Measurements from ENCODE around the gene PIGM.

- TF ChIP-seq REST (IDR thresholded peaks at IDR 0.05; ENCODE audit: unreplicated experiment) = no peak
- TF ChIP-seq, protein P1, sequence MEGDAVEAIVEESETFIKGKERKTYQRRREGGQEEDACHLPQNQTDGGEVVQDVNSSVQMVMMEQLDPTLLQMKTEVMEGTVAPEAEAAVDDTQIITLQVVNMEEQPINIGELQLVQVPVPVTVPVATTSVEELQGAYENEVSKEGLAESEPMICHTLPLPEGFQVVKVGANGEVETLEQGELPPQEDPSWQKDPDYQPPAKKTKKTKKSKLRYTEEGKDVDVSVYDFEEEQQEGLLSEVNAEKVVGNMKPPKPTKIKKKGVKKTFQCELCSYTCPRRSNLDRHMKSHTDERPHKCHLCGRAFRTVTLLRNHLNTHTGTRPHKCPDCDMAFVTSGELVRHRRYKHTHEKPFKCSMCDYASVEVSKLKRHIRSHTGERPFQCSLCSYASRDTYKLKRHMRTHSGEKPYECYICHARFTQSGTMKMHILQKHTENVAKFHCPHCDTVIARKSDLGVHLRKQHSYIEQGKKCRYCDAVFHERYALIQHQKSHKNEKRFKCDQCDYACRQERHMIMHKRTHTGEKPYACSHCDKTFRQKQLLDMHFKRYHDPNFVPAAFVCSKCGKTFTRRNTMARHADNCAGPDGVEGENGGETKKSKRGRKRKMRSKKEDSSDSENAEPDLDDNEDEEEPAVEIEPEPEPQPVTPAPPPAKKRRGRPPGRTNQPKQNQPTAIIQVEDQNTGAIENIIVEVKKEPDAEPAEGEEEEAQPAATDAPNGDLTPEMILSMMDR (conservative IDR thresholded peaks at IDR 0.05; ENCODE audit: low read depth in 2 of 2) = no peak
- TF ChIP-seq POLR2AphosphoS5 (IDR thresholded peaks at IDR 0.05; ENCODE audit: low read depth) = no peak
- TF ChIP-seq EZH2phosphoT487 (IDR thresholded peaks at IDR 0.05; ENCODE audit: unreplicated experiment) = no peak
- TF ChIP-seq JUNB (IDR thresholded peaks at IDR 0.05; ENCODE audit: unreplicated experiment) = no peak
- TF ChIP-seq ZNF114 (CRISPR knock-in tag; IDR thresholded peaks at IDR 0.05) = no peak
- TF ChIP-seq EZH2 (IDR thresholded peaks at IDR 0.05; ENCODE audit: low read depth, unreplicated experiment) = no peak
- no peak for TF ChIP-seq CREB1 (CRISPR knock-in tag; IDR thresholded peaks at IDR 0.05; ENCODE audit: low read depth)
- TF ChIP-seq STAT1 (IDR thresholded peaks at IDR 0.05; ENCODE audit: unreplicated experiment) = no peak
- TF ChIP-seq NANOG (IDR thresholded peaks at IDR 0.05; ENCODE audit: borderline replicate concordance) = no peak
- TF ChIP-seq ZNF462 (CRISPR knock-in tag; IDR thresholded peaks at IDR 0.05) = no peak
Observed at GRCh38 chr1:160076295-160076694, 44.5 kb upstream of the PIGM start.

Measured in GM23338 (cell line).